Measurements from ENCODE around the gene DNASE2B.
A peak's percentile ranks its signal among the peaks of the same experiment; 100 is the strongest.
"Not testable (repeated sequence)": the region's sequence is repeated elsewhere in the genome, so short reads cannot be mapped to it uniquely, and the experiment has no call there.

DNASE2B gene

GRCh38 chr1:84424513-84425149 is 26.3 kb downstream of the DNASE2B start:
- DNase-seq: no peak

GRCh38 chr1:84425150-84425896 is 27.0 kb downstream of the DNASE2B start:
- DNase-seq: no peak

GRCh38 chr1:84426376-84426775 is 28.1 kb downstream of the DNASE2B start:
- no peak for DNase-seq

GRCh38 chr1:84427250-84428188 is 29.2 kb downstream of the DNASE2B start:
- peak; percentile 19 for DNase-seq

- no peak for DNase-seq
Observed at GRCh38 chr1:84428235-84428634, 30.0 kb downstream of the DNASE2B start.

GRCh38 chr1:84429231-84429630 is 30.9 kb downstream of the DNASE2B start:
- no peak for DNase-seq

GRCh38 chr1:84430546-84430945 is 32.3 kb downstream of the DNASE2B start:
- DNase-seq: no peak

GRCh38 chr1:84433258-84434080 is 35.2 kb downstream of the DNASE2B start:
- DNase-seq: peak; percentile 64

GRCh38 chr1:84434081-84434769 is 35.9 kb downstream of the DNASE2B start:
- DNase-seq: no peak

GRCh38 chr1:84434801-84435549 is 36.7 kb downstream of the DNASE2B start:
- DNase-seq: peak; percentile 17

- no peak for DNase-seq
Observed at GRCh38 chr1:84436876-84437655, 38.8 kb downstream of the DNASE2B start.

GRCh38 chr1:84442256-84442655 is 44.0 kb downstream of the DNASE2B start:
- DNase-seq: peak; percentile 88

GRCh38 chr1:84442747-84443646 is 44.7 kb downstream of the DNASE2B start:
- not testable (repeated sequence) for DNase-seq

GRCh38 chr1:84448704-84449103 is 50.4 kb downstream of the DNASE2B start:
- not testable (repeated sequence) for DNase-seq

- DNase-seq: no peak
Observed at GRCh38 chr1:84450910-84451309, 52.6 kb downstream of the DNASE2B start.

GRCh38 chr1:84452436-84452835 is 54.2 kb downstream of the DNASE2B start:
- no peak for DNase-seq

GRCh38 chr1:84462118-84462517 is 63.8 kb downstream of the DNASE2B start:
- no peak for DNase-seq

Data from kidney glomerular epithelial cell (primary cell).